Middle frontal gyrus (tissue), 1 donor: ENCODE results near the gene NIPAL3.
"Not testable (repeated sequence)": the region's sequence is repeated elsewhere in the genome, so short reads cannot be mapped to it uniquely, and the experiment has no call there.

ENCODE experiments used
- DNase-seq: peaks from one replicate; pipeline ENCODE4 v3.0.0-alpha.2; 2015; ENCODE audit warnings: low spot score; ENCODE audit errors: extremely low spot score

Gene NIPAL3

DNA sequence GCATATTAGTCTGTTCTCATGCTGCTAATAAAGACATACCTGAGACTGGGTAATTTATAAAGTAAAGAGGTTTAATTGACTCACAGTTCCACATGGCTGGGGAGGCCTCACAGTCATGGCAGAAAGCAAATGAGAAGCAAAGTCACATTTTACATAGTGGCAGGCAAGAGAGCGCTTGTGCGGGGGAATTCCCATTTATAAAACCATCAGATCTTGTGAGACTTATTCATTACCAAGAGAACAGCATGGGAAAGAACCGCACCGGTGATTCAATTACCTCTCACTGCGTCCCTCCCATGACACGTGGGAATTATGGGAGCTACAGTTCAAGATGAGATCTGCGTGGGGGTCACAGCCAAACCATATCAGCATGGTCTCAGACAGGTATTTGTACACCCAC lies 72.6 kb downstream of the NIPAL3 start:
- DNase-seq, result not testable (repeated sequence)

DNA sequence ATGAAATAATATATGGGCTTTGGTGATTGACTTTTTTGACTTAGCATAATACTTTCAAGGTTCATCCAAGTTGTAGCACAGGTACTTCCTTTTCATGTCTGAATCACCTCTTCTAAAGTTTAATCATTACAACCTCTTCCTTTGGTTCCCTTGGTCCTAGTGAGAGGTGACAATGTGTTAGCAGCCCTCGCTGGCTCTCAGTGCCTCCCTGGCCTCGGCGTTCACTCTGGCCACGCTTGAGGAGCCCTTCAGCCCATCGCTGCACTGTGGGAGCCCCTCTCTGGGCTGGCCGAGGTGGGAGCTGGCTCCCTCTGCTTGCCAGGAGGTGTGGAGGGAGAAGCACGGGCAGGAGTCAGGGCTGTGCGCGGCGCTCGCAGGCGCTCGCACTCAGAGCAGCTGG lies 74.1 kb downstream of the NIPAL3 start:
- DNase-seq, result no peak

DNA sequence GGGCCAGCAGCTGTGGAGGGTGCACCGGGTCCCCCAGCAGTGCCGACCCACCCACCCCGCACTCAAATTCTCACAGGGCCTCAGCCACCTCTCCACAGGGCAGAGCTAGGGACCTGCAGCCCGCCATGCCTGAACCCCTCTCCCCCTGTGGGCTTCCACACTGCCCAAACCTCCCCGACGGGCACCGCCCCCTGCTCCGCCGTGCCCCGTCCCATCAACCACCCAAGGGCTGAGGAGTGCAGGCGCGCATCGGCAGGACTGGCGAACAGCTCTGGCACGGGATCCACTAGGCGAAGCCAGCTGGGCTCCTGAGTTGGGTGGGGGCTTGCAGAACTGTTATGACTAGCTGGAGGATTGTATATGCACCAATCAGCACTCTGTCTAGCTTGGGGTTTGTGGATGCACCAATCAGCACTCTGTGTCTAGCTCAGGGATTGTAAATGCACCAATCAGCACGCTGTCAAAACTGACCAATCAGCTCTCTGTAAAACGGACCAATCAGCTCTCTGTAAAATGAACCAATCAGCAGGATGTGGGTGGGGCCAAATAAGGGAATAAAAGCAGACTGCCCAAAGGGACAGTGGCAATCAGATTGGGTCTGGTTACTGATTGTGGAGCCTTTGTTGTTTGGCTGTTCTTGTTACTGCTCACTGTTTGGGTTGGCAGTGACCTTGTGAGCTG lies 74.6 kb downstream of the NIPAL3 start:
- DNase-seq, result no peak

DNA sequence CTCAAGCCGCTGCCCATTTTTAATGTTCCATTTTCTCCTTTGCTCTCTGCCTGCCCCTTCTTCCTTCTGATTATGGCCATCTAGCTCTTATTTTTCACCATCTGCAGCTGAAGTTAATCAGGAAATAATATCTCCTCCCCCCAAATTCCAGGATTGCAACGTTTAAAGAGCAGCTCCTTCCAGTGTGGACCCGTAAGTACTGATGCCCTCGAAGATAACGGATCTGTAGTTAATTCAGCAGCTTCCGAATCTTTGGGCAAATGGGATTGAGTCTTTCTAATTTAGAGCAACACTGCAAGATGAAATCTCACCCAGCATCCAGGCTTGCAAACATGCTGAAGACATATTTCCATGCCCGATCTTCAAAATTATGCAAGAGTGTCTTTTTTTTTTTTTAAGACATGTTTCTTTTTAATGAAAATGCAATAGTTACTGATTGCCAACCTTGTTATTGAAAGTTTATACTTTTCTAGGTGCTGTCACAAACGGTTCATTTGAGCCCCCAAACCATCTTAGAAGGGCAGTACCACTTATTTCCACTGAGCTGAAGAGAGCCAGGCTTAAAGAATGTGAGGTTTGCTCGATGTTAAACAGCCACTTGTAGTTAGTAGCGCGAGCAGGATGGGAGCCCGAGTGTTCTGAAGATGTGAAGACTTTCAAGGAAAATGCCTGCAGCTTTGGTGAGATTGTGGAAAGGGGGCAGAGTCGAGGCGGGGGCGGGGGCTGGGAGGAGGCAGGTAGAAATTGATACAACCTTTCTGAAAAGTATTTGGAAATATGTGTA lies 76.2 kb downstream of the NIPAL3 start:
- no peak for DNase-seq

DNA sequence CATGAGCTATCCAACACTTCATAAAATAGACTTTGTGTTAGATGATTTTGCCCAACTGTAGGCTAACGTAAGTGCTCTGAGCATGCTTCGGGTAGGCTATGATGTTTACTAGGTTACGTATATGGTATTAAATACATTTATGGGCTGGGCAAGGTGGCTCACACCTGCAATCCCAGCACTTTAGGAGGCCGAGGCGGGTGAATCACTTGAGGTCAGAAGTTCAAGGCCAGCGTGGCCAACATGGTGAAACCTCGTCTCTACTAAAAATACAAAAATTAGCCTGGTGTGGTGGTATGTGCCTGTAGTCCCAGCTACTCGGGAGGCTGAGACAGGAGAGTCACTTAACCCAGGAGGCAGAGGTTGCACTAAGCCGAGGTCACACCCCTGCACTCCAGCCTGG lies 77.3 kb downstream of the NIPAL3 start:
- DNase-seq, result not testable (repeated sequence)

DNA sequence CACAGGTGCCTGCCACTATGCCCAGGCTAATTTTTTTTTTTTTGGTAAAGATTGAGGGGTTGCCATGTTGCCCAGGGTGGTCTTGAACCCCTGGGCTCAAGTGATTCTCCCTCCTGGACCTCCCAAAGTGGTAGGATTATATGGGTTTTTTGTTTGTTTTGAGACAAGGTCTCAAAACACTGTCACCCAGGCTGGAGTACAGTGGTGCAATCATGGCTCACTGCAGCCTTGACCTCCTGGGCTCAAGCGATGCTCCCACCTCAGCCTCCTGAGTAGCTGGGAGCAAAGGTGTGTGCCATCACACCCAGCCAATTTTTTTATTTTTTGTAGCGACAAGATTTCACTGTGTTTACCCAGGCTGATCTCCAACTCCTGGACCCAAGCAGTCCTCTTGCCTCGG lies 78.2 kb downstream of the NIPAL3 start:
- no peak for DNase-seq

DNA sequence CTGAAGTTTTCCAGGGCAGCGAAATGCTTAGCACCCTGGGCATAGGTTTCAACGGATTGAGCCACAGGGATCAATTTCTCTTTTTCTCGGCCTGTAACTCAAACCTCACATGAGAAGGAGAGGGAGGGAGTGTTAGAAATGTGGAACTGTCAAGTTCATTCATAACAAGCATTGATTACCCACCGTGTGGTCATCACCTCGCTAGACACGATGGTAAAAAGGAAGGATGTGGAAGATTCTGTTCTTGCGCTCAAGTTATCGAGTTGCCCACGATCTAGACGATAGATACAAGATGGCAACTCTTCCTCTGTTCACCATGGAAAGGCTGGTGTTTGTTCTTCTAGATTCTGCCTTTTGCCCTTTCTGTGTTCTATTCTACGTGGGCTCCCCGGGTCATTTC lies 83.0 kb downstream of the NIPAL3 start:
- no peak for DNase-seq

DNA sequence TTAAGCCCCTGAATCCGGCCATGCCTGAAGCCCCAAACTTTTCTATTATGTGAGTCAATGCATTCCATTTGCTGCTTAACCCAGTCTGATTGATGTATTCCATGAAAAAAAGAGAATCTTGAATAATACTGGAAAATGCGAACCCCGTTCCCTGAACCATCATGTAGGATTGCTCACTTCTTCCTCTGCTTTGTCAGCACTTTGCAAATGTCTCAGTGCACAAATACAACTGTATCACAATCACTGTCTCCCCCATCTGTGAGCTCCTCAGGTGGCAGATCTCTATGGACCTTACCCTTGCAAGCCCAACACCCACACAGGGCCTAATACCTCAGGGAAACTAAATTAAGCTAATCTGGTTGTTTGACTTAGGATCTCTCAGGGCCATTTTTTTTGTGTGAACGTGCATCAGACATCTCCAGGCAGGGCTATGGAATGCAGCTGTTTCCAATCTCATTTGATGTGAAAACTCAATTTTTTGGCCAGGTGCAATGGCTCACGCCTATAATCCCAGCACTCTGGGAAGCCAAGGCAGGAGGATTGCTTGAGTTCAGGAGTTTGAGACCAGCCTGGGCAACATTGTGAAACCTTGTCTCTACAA lies 84.9 kb downstream of the NIPAL3 start:
- DNase-seq, result no peak

DNA sequence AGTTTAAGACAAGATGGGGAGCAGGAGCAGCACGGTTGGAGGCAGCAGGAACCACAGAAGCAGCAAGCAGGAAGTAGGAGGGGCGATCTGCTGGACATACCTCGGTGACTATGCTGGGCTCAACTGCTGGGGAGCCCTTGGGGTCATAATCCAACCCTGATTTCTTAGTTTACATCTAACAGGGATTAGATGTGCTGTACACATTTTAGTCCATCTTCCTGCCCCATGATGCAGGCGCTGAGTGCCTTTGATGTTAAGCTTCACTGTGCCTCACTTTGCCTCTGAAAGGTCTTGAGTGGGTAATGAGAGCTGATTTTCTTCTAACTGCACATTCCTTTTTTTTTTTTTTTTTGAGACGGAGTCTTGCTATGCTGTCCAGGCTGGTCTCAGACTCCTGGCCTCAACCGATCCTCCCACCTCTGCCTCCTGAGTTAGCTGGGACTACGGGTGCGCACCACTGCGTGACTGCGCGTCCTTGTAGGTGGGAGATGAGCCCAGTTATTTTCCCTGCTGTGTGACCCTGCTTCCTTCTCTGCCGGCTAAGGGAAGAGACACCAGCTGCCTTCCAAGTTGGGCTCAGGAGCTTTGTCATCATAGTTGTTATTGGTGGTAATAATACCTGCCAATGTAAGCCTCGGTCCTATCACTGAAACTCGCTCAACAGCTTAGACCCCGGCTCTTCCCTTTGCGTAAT lies 85.9 kb downstream of the NIPAL3 start:
- DNase-seq, result no peak

DNA sequence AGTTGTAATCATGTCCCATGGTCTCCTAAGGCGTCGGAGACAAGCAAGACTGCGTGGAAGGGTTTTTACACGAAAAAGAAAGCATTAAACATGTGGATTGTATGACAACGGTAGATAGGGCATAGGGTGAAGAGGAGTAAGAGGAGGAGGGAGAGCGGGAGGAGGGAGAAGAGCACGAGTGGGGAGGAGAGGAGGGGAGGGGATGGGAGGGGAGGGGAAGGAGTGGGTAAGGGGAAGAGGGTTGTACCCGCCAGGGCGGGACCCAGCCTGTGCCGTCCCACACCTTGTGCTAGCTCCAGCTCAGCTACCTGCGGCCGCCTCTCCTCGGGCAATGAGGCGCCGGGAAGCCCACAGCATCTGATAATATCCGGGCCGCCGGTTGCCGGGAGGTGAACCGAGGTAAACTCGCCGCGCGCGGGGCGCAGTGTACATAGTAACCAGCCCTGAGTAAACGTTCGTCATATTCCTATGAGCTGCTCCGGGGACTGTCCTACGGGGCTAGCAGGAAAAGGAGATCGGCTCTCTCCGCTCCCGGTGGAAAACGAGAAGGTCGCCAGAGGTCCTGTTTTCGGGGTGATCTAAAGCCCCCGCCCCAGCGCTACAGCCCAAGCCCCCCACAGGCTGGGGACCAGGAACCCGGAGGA lies 86.6 kb downstream of the NIPAL3 start:
- DNase-seq, result no peak

DNA sequence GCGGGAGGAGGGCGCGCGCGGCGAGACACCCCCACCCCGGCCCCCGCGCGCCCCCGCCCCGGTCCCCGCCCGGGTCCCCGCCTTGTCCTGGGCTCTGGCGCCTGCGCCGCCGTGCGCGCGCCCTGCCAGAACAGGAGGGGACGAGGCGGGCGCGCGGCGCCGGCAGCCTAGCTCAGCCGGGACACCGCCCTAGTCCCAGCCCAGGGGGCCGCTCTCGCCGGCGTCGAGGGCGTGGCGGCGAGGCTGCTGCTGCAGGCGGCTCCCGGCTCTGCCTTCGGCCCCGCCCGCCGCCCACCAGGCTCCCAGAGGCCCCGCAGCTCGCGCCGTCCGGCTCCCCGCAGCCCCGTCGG lies 87.1 kb downstream of the NIPAL3 start, which contains the start of gene RCAN3:
RCAN3 (plus strand) TSS at position 128 of the 350 bp plus-strand sequence. CDS start 11,537 bp downstream, outside the sequence.
- peak; percentile 67 for DNase-seq

DNA sequence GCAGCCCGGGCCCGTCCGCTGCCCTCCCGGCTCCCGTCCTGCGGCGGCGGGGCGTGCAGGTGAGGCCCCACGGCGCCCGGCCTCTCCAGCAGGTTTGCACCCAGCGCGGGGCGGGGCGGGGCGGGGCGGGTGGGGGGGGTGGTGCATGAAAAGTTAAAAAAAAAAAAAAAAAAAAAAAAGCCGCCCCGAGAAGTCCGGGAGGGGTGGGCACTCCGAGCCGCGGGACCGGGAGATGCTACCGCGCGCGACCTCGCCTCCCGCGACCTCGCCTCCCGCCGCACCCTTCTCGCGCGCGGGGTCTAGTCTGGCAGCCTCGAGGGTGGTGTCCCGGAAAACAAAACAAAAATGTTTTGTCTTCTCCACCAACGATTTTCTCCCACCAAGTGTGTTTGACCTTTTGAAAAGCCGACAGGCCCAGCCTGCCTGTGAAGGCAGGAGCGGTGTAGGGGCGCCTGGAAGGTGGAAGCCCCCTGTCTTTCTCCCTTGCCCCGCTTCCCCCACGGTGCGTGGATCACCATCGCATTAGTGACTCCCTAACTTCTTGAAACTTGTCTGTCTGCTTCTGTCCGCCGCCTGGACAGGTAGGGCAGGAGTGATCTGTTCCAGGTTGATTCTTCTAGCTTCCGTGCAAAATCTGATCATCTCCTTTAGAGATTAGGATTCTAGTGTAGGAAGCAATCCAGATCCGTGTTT lies 87.6 kb downstream of the NIPAL3 start:
- DNase-seq, result no peak

DNA sequence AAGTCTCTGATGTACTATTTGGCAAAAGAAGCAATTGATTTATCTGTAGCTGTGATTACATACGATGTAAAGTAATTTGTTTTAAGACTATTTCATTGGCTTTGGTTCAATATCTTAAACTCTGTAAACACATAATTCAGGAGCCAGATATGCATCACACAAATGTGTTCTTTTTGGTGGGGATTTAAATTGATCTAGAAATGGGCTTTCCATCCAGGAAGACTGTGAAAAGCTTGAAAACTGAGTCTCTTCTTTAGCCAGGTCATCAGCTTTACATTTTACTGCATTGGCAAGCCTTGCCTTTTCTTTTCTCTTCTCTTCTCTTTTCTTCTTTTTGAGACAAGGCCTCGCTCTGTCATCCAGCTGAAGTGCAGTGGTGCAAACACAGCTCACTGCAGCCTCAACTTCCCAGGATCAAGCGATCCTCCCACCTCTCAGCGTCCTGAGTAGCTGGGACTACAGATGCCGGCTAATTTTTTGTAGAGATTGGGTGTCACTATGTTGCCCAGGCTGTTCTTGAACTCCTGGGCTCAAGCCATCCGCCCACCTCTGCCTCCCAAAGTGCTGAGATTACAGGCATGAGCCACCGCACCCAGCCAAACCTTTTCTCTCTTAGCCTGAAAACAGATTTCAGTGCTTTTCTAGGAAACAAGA lies 88.4 kb downstream of the NIPAL3 start:
- DNase-seq, result no peak

DNA sequence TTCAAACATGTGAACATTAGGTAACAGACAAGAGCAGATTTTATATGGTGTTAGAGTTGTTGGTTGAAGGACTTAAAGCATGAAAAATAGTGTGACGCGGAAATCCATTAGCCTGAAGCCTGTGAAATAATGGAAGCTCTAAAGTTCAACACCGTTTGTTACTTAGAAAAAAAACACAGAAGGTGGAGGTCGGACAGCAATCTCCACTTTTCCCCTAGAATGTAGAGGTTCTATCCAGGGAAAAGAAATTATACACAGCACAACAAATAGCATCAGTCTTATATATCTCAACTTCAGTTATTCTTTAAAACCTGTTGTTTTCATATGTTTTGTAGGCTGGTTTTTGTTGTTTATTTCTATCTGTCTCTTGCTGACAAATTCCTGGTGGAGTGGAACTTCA lies 89.0 kb downstream of the NIPAL3 start:
- DNase-seq, result no peak

DNA sequence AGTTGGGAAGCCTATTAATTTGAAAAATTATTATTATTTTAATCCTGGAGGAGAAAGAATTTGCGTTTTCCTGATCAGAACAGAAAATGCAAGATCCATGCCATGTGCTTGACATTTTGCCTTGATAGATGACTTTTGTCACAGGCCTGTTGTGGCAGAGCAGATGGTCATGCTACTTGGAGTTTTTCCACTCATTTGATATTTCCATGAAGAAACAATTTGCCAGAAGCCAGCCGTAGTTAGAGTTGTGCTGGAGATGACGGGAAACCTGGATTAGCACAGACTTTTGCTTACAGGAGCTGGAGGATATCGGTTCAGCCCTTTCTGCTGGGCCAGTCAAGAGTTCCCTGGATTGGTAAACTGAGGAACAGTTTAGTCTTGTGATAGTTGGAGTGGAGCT lies 90.2 kb downstream of the NIPAL3 start:
- DNase-seq, result no peak

DNA sequence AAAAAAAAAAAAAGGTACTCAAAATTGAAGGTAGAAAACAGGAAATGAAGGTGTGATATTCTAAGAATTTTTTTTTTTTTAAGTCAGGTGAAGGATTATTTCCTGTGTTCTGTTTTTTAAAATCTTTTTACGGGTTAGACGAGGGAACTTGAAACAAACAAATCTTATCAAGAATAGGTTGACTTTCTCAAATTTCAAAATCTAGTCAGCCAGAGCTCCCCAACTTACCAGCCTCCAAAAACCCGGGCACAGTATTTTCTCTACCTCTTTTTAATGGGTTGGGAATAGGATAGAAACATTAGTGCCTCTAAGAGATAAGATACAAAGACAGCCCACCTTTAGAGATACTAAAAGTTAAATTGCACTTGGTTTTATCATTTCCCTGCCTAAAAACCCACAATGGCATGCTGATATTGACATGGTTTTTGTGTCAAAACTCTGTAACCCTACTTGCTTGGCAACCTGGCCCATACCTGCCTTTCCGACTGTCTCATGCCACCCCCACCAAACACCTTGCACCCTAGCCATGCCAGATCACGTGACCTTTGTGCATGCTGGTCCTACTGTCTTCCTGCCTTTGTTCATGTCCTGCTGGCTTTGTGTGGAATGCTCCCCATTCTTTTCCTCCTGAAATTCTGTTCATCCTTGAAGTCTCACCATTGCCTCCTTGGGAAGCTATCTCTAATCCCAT lies 91.2 kb downstream of the NIPAL3 start:
- no peak for DNase-seq

DNA sequence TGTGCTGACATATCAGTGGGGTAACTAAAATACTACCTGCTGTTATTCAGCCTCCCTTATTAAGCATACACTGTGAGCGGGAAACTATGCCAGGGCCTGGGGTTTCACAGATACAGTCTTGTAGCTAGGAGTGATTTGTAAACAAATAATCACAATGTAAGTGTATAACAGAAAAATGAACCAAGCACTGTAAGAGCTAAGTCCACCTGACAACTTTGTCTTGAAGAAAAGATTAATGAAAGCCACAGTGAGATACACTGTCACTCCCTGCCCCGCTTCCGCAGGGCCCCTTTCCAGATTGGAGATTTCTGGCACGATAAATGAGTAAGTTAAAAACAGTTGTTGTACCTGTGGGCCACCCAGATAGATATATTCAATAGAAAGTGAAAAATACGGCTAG lies 91.8 kb downstream of the NIPAL3 start:
- no peak for DNase-seq

DNA sequence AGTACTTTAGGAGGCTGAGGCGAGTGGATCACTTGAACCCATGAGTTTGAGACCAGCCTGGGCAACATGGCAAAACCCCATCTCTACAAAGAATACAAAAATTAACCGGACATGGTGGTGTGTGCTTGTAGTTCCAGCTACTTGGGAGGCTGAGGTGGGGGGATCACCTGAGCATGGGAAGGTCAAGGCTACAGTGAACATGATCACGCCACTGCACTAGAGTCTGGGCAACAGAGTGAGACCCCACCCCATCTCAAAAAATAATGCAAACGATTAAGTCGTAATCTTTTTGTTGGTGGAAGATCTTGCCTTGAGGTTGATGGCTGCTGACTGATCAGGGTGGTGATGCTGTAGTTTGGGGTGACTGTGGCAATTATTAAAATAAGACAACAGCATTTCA lies 93.3 kb downstream of the NIPAL3 start:
- no peak for DNase-seq

DNA sequence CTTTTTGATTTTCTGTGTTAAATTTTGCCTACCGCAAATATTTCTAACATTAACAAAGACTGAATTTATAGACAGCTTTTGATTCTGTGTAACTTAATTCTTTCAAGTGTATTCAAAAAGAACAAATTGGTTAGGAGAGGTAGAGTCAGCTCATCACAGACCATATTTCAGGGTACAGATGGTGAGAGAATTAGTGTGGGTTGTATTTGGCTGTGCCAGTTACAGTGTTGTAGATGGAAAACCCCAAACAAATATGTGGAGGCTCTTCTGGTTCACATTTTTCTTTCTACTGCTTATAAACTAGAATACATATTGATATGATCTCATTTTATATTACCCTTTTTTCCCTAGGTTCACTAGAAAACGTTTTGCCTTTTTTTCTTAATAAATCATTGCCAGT lies 98.1 kb downstream of the NIPAL3 start:
- DNase-seq, result no peak

DNA sequence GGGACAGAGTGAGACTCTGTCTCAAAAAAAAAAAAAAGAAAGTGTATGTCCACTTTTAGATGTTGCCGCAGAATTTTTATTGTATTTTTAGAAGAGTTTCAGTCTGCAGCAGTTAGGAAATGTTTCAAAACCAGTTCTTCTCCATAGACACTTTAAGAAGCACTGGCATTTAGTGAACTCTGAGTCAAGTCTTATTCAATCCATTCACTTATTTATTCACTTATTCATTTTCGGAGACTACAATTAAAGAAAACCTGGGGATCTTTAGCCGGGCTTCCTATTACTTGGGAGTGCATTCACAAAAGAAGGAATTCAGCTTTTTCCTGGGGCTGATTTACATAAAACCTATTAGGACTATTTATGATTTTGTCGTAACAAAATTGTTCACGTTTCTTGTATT lies 99.3 kb downstream of the NIPAL3 start:
- DNase-seq, result no peak
